ENCODE measurements around the gene SYT2.
"Not testable (repeated sequence)": the region's sequence is repeated elsewhere in the genome, so short reads cannot be mapped to it uniquely, and the experiment has no call there.

Gene SYT2

GRCh38 chr1:202561240-202561639 is 149.0 kb downstream of the SYT2 start:
- H3K27me3 Mint-ChIP-seq, result no peaks in the 10 kb centered on the region
- H3K9me3 Mint-ChIP-seq, result no peaks in the 10 kb centered on the region
- DNase-seq, result no peak
- CTCF ChIA-PET, result interaction anchor here (0.6 to 1.5 kb wide), 4 partner anchors 10 to 608 kb away, joined by 3 to 7 read pairs (median 4); no protein-coding TSS in a partner anchor
- H3K36me3 Mint-ChIP-seq, result peaks cover 5% of the 10 kb centered on the region
- H3K27ac Mint-ChIP-seq, result no peak overlapping the region
- no peak overlapping the region for H3K4me3 Mint-ChIP-seq
- H3K4me1 Mint-ChIP-seq, result peaks cover 14% of the 10 kb centered on the region

- not testable (repeated sequence) for H3K27me3 Mint-ChIP-seq, H3K36me3 Mint-ChIP-seq, H3K4me3 Mint-ChIP-seq, H3K27ac Mint-ChIP-seq, H3K4me1 Mint-ChIP-seq, H3K9me3 Mint-ChIP-seq, DNase-seq
- CTCF ChIA-PET, result interaction anchor here (0.6 kb wide), 1 partner anchor 31 kb away, joined by 3 read pairs; no protein-coding TSS in a partner anchor
Measured at GRCh38 chr1:202557662-202558061, 152.6 kb downstream of the SYT2 start.

GRCh38 chr1:202556037-202556436 is 154.2 kb downstream of the SYT2 start:
- H3K4me1 Mint-ChIP-seq, H3K27ac Mint-ChIP-seq, DNase-seq, H3K9me3 Mint-ChIP-seq, H3K27me3 Mint-ChIP-seq, H3K36me3 Mint-ChIP-seq, H3K4me3 Mint-ChIP-seq, CTCF ChIA-PET: not testable (repeated sequence)

DNA sequence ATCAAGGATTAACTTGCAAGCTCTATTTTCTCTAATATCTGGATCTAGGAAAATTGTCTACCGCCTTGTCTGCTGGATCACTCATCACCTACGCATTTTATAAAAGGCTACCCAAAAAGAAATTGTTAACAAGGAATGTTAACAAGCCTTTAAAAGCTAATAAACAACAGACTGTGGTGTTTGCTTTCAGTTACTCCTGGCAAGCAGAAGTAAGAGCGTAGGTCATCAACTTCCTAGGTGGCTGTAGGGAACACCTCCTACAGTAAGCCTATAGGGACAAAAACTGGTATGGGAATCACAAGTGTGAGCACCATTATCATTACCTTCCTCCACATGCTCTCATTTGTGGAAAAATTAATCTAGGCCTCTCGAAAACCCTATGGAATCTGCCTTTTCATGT is 155.6 kb downstream of the SYT2 start:
- H3K36me3 Mint-ChIP-seq, CTCF ChIA-PET, DNase-seq, H3K4me3 Mint-ChIP-seq, H3K9me3 Mint-ChIP-seq, H3K4me1 Mint-ChIP-seq, H3K27ac Mint-ChIP-seq, H3K27me3 Mint-ChIP-seq: not testable (repeated sequence)

GRCh38 chr1:202553560-202554038 is 156.7 kb downstream of the SYT2 start:
- Mint-ChIP-seq H3K27ac (no peak overlapping the region), H3K9me3 (no peaks in the 10 kb centered on the region), H3K36me3 (no peaks in the 10 kb centered on the region), H3K27me3 (no peaks in the 10 kb centered on the region), H3K4me1 (peaks cover 4% of the 10 kb centered on the region), H3K4me3 (no peak overlapping the region)
- DNase-seq, result no peak
- CTCF ChIA-PET, result no interaction called here

DNA sequence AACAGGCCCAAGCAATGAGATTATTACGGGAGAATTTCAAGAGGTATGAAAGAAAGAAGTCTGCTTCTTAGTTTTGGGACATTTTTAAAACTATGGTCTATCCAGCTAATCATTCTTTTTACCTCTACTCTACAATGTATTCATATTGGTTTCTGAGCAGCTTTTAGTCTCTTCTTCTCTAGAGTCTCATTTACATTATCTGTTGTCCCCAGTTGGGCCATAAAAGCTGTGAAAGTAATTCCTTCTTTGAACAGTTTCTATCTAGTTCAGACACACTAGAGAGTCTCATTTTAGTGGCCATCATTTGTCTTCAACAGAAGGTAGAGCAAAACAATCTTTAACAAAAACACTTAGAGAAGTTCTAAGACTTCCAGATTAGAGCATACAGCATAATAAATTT is 157.2 kb downstream of the SYT2 start:
- DNase-seq, H3K27ac Mint-ChIP-seq, H3K9me3 Mint-ChIP-seq, H3K4me3 Mint-ChIP-seq, H3K36me3 Mint-ChIP-seq, H3K4me1 Mint-ChIP-seq, H3K27me3 Mint-ChIP-seq, CTCF ChIA-PET: not testable (repeated sequence)

GRCh38 chr1:202552615-202553014 is 157.6 kb downstream of the SYT2 start:
- H3K4me1 Mint-ChIP-seq, H3K9me3 Mint-ChIP-seq, H3K27me3 Mint-ChIP-seq, CTCF ChIA-PET, H3K27ac Mint-ChIP-seq, H3K4me3 Mint-ChIP-seq, H3K36me3 Mint-ChIP-seq, DNase-seq: not testable (repeated sequence)

- no peaks in the 10 kb centered on the region for H3K36me3 Mint-ChIP-seq
- no peak overlapping the region for H3K4me3 Mint-ChIP-seq
- no peaks in the 10 kb centered on the region for H3K27me3 Mint-ChIP-seq
- H3K9me3 Mint-ChIP-seq, result no peaks in the 10 kb centered on the region
- CTCF ChIA-PET, result no interaction called here
- no peak for DNase-seq
- H3K4me1 Mint-ChIP-seq, result peaks cover 4% of the 10 kb centered on the region
- H3K27ac Mint-ChIP-seq, result no peak overlapping the region
Measured at GRCh38 chr1:202551683-202552082, 158.6 kb downstream of the SYT2 start.

DNA sequence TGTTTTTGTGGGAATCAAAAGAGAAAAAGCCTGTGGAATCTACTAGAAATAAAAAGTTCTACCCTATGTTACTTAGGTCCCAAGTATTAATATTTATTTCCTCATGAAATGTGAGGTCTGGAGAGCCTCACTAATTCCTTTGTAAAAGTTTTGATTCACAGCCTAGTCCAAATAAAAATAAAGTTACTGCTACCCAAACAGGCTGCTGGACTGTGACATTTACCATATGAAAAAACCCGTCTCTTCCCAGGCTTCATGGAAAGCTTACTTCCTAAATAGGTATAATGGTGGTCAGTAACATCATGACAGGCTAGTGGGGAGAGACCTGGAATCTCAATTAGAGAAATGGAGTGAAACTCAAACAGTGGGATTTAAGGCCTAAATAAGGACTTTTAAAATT is 160.2 kb downstream of the SYT2 start:
- H3K27ac Mint-ChIP-seq, H3K27me3 Mint-ChIP-seq, H3K4me3 Mint-ChIP-seq, CTCF ChIA-PET, H3K36me3 Mint-ChIP-seq, DNase-seq, H3K9me3 Mint-ChIP-seq: not testable (repeated sequence)
- H3K4me1 Mint-ChIP-seq, result peaks cover 12% of the 10 kb centered on the region

DNA sequence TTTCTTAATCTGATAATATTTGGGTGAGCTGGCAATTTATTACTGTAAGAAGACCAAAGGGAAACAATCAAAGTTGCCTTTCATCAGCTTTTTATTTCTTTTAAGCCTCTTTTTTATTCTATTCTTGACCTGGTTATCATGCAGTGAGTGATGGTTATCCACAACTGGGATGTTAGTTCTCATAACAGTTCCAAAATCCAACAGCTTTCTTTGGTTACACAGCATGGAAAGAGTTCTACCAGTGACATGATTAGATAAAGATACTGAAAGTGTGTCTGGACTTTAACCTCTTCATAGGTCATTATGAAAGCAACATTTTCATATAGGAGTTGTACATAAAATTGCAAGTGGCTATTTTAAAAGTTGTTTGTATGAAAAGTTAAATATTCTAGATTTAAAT is 163.0 kb downstream of the SYT2 start:
- Mint-ChIP-seq H3K27me3 (no peaks in the 10 kb centered on the region), H3K4me3 (no peak overlapping the region), H3K27ac (no peak overlapping the region), H3K9me3 (no peaks in the 10 kb centered on the region), H3K36me3 (no peaks in the 10 kb centered on the region), H3K4me1 (peaks cover 8% of the 10 kb centered on the region)
- DNase-seq, result no peak
- CTCF ChIA-PET, result interaction anchor here (0.7 kb wide), 1 partner anchor 217 kb away, joined by 3 read pairs; no protein-coding TSS in a partner anchor

DNA sequence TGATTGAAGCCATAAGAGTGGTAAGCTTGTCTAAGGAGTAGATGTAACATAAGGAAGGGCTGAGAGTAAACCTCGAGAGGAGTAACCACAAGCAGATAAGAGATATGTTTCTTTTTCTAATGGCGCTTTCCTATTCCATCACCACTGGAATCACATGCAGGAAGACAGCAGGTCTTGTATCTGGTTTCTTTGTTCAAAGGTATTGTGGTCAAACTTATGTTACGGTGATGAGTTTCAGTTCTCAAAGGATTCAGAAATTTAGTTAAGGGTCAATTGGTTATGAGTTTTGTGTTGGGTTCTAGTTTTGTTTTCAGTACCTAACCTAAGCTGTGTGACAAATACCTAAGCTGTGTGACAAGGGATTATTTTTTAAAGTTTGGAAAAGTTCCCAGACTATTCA is 163.5 kb downstream of the SYT2 start:
- not testable (repeated sequence) for H3K36me3 Mint-ChIP-seq, H3K4me1 Mint-ChIP-seq, H3K4me3 Mint-ChIP-seq, H3K27ac Mint-ChIP-seq, H3K9me3 Mint-ChIP-seq, DNase-seq, H3K27me3 Mint-ChIP-seq
- CTCF ChIA-PET, result interaction anchor here (0.7 kb wide), 1 partner anchor 217 kb away, joined by 3 read pairs; no protein-coding TSS in a partner anchor

DNA sequence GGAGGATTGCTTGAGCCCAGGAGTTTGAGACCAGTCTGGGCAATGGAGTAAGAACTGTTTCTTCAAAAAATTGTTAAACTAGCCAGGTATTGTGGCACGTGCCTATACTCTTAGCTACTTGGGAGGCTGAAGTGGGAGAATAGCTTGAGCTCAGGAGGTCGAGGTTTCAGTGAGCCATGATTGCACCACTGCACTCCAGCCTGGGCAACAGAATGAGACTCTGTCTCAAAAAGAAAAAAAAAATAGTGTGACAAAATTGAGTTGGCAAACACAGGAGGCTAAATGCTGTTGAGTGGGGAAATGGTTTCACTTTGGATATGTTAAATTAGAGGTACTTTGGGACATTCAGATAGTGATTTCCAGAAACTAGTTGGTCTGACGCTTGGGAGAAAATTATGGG is 163.9 kb downstream of the SYT2 start:
- not testable (repeated sequence) for H3K4me3 Mint-ChIP-seq, H3K36me3 Mint-ChIP-seq, DNase-seq, H3K9me3 Mint-ChIP-seq, H3K4me1 Mint-ChIP-seq, H3K27me3 Mint-ChIP-seq
- H3K27ac Mint-ChIP-seq, result peak overlapping the region; percentile 21
- CTCF ChIA-PET, result interaction anchor here (0.7 kb wide), 1 partner anchor 217 kb away, joined by 3 read pairs; no protein-coding TSS in a partner anchor

DNA sequence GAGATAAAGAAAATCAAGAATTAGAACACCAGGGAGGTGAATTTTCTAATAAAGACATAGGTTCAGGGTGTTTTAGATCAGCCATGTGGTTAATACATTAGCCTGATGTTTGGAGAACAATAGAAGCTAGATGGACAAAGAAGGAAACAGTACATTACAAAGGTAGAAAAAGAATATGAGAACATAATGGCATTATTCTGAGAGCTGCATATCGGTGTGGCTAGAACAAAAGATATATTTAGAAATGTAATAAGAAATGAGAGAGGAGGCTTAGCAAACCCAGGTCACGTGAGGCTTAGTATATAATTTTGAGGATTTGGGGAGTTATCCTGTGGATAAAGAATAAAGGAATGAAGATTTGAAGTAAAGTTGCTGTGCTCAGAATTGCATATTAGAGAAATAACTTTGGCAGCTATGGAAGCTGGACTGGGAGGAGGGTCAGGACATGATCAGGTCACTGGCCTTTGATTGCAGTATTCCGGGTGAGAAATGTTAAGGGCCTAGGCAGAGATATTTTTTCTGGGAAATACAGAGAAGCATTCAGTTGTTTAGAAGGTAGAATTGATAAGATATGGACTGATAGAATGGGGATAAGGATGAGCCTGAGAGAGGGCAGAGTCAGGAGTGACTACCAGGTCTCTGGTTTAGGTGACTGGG is 164.5 kb downstream of the SYT2 start:
- H3K9me3 Mint-ChIP-seq, H3K27ac Mint-ChIP-seq, H3K36me3 Mint-ChIP-seq, H3K27me3 Mint-ChIP-seq, H3K4me1 Mint-ChIP-seq, H3K4me3 Mint-ChIP-seq, CTCF ChIA-PET, DNase-seq: not testable (repeated sequence)

DNA sequence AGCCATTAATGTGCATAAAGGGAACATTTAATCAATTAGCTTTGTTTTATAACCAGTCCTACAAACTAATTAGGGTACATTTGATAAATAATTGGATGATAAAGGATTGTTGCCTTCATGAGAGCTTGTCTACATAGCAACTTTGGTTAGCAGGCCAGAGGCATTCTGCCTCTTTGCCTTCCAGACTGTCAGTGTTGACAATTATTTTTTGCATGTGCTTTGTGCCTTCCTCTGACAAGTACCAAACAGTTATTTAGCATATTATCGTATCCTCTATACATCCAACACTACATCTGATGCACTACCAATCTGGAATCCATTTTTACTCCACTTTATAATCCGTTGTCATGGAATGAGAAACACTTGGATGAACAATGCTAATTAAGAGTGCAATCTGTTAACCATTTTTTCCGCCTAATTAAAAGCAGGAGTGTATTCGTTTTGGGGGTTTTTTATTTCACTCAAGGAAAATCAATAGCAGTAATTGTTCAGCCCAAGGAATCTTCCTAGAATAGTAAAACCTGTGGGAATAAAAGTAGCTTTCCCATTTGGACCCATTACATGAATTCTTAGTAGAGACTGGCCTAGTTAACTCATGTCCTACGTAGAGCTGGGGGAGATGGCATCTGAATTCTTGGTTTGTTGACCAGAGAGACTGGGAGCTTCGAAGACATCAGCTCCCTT is 165.3 kb downstream of the SYT2 start:
- H3K9me3 Mint-ChIP-seq, H3K27ac Mint-ChIP-seq, H3K36me3 Mint-ChIP-seq, H3K4me1 Mint-ChIP-seq, H3K4me3 Mint-ChIP-seq, H3K27me3 Mint-ChIP-seq, DNase-seq: not testable (repeated sequence)
- CTCF ChIA-PET, result interaction anchor here (1.1 kb wide), 1 partner anchor 17 kb away, joined by 3 read pairs; no protein-coding TSS in a partner anchor

- H3K27ac Mint-ChIP-seq, CTCF ChIA-PET, H3K4me3 Mint-ChIP-seq, H3K4me1 Mint-ChIP-seq, H3K36me3 Mint-ChIP-seq, DNase-seq, H3K27me3 Mint-ChIP-seq, H3K9me3 Mint-ChIP-seq: not testable (repeated sequence)
Measured at GRCh38 chr1:202543537-202543936, 166.7 kb downstream of the SYT2 start.

Data from activated naive CD4-positive, alpha-beta T cell treated with anti-CD3 and anti-CD28 coated beads, Interleukin-2, amount 10 ng/mL, durations not matched to agents 7 days and 5 days (primary cell).